MCF 10A (cell line): ENCODE measurements around the gene RALGPS1. TPM values are rescaled to one million over a fixed set of nuclear protein-coding genes. Genes with fewer than 3 reads are reported as not detected.

Experiments used
- BruUV-seq: library from RNA; stranded (reverse); fragments of 400-500 nt; replicated peaks from 2 replicates; lab custom pipeline; 2021; lab: Mats Ljungman, UMichigan
- CTCF ChIA-PET: fragments of 300-600 bp; sonication (Branson Sonifier 250); formaldehyde crosslinking; extraction: SDS; loops from one replicate; lab custom pipeline; 2021; ENCODE audit warnings: antibody characterized with exemption, inconsistent platforms; lab: Yijun Ruan, JAX
- POLR2A ChIA-PET: fragments of 300-600, 350-650 bp; sonication (Branson Sonifier 250); formaldehyde crosslinking; extraction: SDS; loops from one replicate; lab custom pipeline; 2020; ENCODE audit warnings: antibody characterized with exemption, inconsistent platforms; lab: Yijun Ruan, JAX
- DNase-seq: peaks from one replicate; pipeline ENCODE4 v3.0.0-alpha.2; 2018; ENCODE audit not compliant: unreplicated experiment
- H3K27ac Mint-ChIP-seq: one replicate; pipeline ENCODE4 v1.8.0; 2022; ENCODE audit warnings: mild to moderate bottlenecking, low read depth, mixed read lengths; ENCODE audit not compliant: unreplicated experiment
- H3K27me3 Mint-ChIP-seq: one replicate; pipeline ENCODE4 v1.8.0; 2022; ENCODE audit warnings: mixed read lengths; ENCODE audit not compliant: insufficient read depth, unreplicated experiment
- H3K36me3 Mint-ChIP-seq: one replicate; pipeline ENCODE4 v1.8.0; 2022; ENCODE audit warnings: mild to moderate bottlenecking, moderate library complexity, mixed read lengths; ENCODE audit not compliant: insufficient read depth, unreplicated experiment
- H3K4me1 Mint-ChIP-seq: one replicate; pipeline ENCODE4 v1.8.0; 2022; ENCODE audit warnings: mixed read lengths; ENCODE audit not compliant: insufficient read depth, unreplicated experiment
- H3K4me3 Mint-ChIP-seq: one replicate; pipeline ENCODE4 v1.8.0; 2022; ENCODE audit warnings: mild to moderate bottlenecking, moderate library complexity, mixed read lengths; ENCODE audit not compliant: unreplicated experiment
- H3K9me3 Mint-ChIP-seq: one replicate; pipeline ENCODE4 v1.8.0; 2022; ENCODE audit warnings: mixed read lengths; ENCODE audit not compliant: unreplicated experiment
- intact Hi-C: fragments of 100-400 bp; cut with micrococcal nuclease; formaldehyde crosslinking; loops from 2 replicates; pipeline ENCODE4 v1.14.1; 2022
- total RNA-seq: library from RNA; stranded (reverse); gene quantifications from 2 replicates; pipeline ENCODE4 v1.2.3, GENCODE V29; 2022
- TF ChIP-seq, protein P1 (sequence below): fragments of 200-600 bp; IDR thresholded peaks from one replicate; pipeline ENCODE4 v1.8.0; 2022; ENCODE audit warnings: antibody characterized with exemption, mild to moderate bottlenecking; ENCODE audit not compliant: unreplicated experiment

The RALGPS1 gene
- total RNA-seq, 1 experiment from 2014 or later, result 2.4 TPM

DNA sequence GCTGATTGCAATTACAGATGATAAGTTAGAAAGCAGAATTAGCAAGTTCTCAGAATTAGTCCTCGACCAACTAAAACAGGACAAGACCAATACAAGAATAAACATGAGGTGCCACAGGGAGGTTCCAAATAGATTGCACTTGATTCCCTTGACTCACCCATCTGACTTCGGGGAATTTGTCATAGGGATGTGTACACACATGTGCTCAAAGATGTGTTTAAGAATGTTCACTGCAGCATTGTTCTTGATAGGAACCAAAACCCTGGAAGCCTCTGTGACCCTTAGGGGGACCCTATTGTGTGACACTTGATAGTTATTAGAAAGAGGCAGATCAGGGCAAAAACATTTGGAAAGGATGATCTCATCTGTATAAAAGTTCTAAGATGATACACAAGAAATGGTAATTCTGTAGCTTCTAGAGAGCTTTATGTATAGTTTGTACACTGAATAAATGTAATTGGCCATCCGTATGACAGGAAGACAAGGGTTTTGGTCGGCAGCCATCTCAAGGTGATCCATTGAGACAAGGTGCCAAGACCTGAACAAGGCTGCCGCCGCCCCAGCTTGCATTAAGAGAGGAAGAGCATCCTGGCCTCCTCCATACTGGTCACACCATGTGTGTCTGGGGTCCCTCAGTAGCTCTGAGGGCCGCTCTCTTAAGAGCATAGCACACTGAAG, 301.8 kb downstream of the RALGPS1 start:
- H3K4me3 Mint-ChIP-seq, result no peak overlapping the region
- peaks cover 6% of the 10 kb centered on the region for H3K4me1 Mint-ChIP-seq
- H3K9me3 Mint-ChIP-seq, result no peaks in the 10 kb centered on the region
- H3K27ac Mint-ChIP-seq, result peak overlapping the region; percentile 12
- TF ChIP-seq, protein P1, sequence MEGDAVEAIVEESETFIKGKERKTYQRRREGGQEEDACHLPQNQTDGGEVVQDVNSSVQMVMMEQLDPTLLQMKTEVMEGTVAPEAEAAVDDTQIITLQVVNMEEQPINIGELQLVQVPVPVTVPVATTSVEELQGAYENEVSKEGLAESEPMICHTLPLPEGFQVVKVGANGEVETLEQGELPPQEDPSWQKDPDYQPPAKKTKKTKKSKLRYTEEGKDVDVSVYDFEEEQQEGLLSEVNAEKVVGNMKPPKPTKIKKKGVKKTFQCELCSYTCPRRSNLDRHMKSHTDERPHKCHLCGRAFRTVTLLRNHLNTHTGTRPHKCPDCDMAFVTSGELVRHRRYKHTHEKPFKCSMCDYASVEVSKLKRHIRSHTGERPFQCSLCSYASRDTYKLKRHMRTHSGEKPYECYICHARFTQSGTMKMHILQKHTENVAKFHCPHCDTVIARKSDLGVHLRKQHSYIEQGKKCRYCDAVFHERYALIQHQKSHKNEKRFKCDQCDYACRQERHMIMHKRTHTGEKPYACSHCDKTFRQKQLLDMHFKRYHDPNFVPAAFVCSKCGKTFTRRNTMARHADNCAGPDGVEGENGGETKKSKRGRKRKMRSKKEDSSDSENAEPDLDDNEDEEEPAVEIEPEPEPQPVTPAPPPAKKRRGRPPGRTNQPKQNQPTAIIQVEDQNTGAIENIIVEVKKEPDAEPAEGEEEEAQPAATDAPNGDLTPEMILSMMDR, result no peak
- ChIA-PET POLR2A (interaction anchor here (1.2 kb wide), 1 partner anchor 8 kb away, joined by 4 read pairs; no protein-coding TSS in a partner anchor), CTCF (interaction anchor here (0.9 to 2.8 kb wide), 4 partner anchors 14 to 251 kb away, joined by 3 to 15 read pairs (median 8); no protein-coding TSS in a partner anchor)
- DNase-seq, result no peak
- no TSS peak for BruUV-seq
- peaks cover 5% of the 10 kb centered on the region for H3K27me3 Mint-ChIP-seq
- no peaks in the 10 kb centered on the region for H3K36me3 Mint-ChIP-seq
- intact Hi-C loops, result loop anchor here (10.0 kb wide), 2 partner anchors 228 to 708 kb away; no protein-coding TSS in a partner anchor

DNA sequence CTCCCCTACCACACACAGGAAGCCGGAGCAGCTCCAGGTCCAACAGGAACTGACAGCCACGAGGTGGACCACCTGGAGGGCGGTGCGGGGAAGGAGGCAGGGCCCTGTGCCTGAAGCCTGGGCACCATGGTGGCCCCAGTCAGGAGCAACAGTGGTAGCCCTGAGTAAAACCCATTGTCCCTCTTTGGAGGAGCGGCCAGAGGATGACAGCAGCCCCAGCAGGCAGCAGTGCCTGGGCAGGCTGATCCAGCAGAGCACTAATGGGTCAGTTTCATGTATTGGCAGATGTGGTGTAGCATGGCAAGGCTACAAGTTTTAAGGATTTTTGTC, 302.3 kb downstream of the RALGPS1 start:
- no peak overlapping the region for H3K27ac Mint-ChIP-seq
- H3K9me3 Mint-ChIP-seq, result no peaks in the 10 kb centered on the region
- no TSS peak for BruUV-seq
- H3K36me3 Mint-ChIP-seq, result no peaks in the 10 kb centered on the region
- peaks cover 6% of the 10 kb centered on the region for H3K4me1 Mint-ChIP-seq
- intact Hi-C loops, result loop anchor here (10.0 kb wide), 2 partner anchors 228 to 708 kb away; no protein-coding TSS in a partner anchor
- POLR2A ChIA-PET, result interaction anchor here (1.2 kb wide), 1 partner anchor 8 kb away, joined by 4 read pairs; no protein-coding TSS in a partner anchor
- no peak overlapping the region for H3K4me3 Mint-ChIP-seq
- H3K27me3 Mint-ChIP-seq, result peaks cover 9% of the 10 kb centered on the region
- TF ChIP-seq, protein P1, result no peak
- no peak for DNase-seq
- CTCF ChIA-PET, result interaction anchor here (1.5 to 2.3 kb wide), 2 partner anchors 17 to 251 kb away, joined by 6 to 15 read pairs; no protein-coding TSS in a partner anchor

DNA sequence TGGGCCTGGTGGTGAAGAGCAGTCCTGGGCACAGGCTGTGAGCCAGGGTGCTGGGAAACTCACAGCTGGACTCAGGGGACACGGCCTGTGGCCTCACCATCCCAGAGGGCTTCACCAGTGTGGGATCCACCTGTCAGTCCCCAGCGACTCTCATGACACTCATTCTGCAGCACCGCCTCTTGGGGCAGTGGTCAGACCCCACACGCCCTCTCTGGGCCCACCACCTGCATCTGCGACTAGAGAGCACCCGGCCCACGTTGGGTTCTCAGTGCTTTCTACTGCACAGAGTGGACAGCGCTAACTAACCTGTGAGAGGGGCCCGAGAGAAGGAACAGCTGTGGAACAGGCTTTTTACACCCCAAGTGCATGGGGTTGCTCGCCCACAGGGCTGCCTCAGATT, 304.2 kb downstream of the RALGPS1 start:
- BruUV-seq, result no TSS peak
- Mint-ChIP-seq H3K27ac (no peak overlapping the region), H3K4me1 (peaks cover 6% of the 10 kb centered on the region), H3K27me3 (peaks cover 28% of the 10 kb centered on the region), H3K9me3 (no peaks in the 10 kb centered on the region), H3K4me3 (no peak overlapping the region), H3K36me3 (no peaks in the 10 kb centered on the region)
- POLR2A ChIA-PET, result interaction anchor here (0.5 to 1.3 kb wide), 3 partner anchors 23 to 232 kb away, joined by 3 read pairs; partner anchors contain the start of genes LRSAM1 and RPL12
- no peak for DNase-seq
- TF ChIP-seq, protein P1, result no peak
- intact Hi-C loops, result loop anchor here (10.0 kb wide), 2 partner anchors 226 to 706 kb away; no protein-coding TSS in a partner anchor
- CTCF ChIA-PET, result interaction anchor here (0.7 to 1.2 kb wide), 2 partner anchors 20 to 278 kb away, joined by 3 to 5 read pairs; no protein-coding TSS in a partner anchor

DNA sequence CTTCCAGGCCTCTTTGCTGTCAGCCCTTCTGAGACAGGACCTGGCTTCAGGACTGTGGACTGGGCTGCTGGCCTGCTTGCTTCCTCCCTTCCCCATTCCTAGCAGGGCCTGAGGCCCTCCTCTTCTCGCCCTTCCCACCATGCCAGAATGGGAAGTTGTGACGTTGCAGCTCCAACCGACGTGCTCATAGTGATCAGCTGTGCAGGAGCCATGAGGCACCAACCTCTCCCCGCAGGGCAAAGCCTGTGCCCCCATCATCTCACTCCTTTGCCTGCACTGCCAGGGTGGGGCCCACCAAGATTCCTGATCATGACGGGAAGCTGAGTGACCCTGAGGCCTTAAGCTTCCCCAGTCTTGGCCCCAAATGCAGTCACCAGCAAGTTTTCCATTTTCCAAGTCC, 304.9 kb downstream of the RALGPS1 start:
- CTCF ChIA-PET, result no interaction called here
- TF ChIP-seq, protein P1, result no peak
- Mint-ChIP-seq H3K36me3 (no peaks in the 10 kb centered on the region), H3K4me1 (peaks cover 3% of the 10 kb centered on the region), H3K27ac (no peak overlapping the region), H3K27me3 (peaks cover 29% of the 10 kb centered on the region), H3K9me3 (no peaks in the 10 kb centered on the region), H3K4me3 (no peak overlapping the region)
- no TSS peak for BruUV-seq
- intact Hi-C loops, result loop anchor here (10.0 kb wide), 2 partner anchors 225 to 705 kb away; no protein-coding TSS in a partner anchor
- DNase-seq, result no peak
- POLR2A ChIA-PET, result interaction anchor here (0.5 to 1.3 kb wide), 2 partner anchors 22 to 232 kb away, joined by 3 read pairs; partner anchors contain the start of genes LRSAM1 and RPL12
